Measurements from ENCODE around the gene C2orf78. TPM values are rescaled to one million over a fixed set of nuclear protein-coding genes. Genes with fewer than 3 reads are reported as not detected.

C2orf78 gene
- total and polyA plus RNA-seq, 10 of the 15 experiments (the other 5 are each of a cell fraction or from before 2014, with no cell fraction given): 0.08 to 0.82 (median 0.40) TPM

DNA sequence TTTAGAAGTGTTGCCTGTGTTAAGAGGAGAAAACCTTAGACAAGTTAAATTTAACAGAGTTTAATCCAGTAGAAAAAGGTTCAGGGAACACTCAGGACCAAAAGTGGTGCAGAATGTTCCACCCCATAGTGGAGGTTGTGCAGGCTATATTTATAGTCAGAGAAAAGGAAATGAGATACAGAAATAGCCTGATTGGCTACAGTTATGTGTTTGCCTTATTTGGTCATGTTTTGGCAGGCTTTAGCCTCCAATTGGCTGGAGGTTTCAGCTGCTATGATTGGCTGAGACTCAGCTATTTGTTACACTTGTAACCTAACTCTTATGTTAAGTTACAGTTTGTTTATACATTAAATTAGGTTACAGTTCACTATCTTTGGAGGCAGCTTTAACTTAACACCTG lies 48.9 kb downstream of the C2orf78 start (continued):
- TF ChIP-seq, protein P1, sequence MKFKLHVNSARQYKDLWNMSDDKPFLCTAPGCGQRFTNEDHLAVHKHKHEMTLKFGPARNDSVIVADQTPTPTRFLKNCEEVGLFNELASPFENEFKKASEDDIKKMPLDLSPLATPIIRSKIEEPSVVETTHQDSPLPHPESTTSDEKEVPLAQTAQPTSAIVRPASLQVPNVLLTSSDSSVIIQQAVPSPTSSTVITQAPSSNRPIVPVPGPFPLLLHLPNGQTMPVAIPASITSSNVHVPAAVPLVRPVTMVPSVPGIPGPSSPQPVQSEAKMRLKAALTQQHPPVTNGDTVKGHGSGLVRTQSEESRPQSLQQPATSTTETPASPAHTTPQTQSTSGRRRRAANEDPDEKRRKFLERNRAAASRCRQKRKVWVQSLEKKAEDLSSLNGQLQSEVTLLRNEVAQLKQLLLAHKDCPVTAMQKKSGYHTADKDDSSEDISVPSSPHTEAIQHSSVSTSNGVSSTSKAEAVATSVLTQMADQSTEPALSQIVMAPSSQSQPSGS (IDR thresholded peaks at IDR 0.05; ENCODE audit: low read length): no peak
- TF ChIP-seq ATF7 (IDR thresholded peaks at IDR 0.05; ENCODE audit: low read depth): no peak
- TF ChIP-seq SRF (IDR thresholded peaks at IDR 0.05; ENCODE audit: low read depth in 2 of 2, low read length in 2 of 2): peak; percentile 84 to 98
- TF ChIP-seq ZSCAN29 (IDR thresholded peaks at IDR 0.05): no peak
- TF ChIP-seq HDAC2 (IDR thresholded peaks at IDR 0.05): no peak
- TF ChIP-seq POLR2AphosphoS5 (IDR thresholded peaks at IDR 0.05; ENCODE audit: low read length): peak; percentile 49; the same call in 1 of the 2 replicates

DNA sequence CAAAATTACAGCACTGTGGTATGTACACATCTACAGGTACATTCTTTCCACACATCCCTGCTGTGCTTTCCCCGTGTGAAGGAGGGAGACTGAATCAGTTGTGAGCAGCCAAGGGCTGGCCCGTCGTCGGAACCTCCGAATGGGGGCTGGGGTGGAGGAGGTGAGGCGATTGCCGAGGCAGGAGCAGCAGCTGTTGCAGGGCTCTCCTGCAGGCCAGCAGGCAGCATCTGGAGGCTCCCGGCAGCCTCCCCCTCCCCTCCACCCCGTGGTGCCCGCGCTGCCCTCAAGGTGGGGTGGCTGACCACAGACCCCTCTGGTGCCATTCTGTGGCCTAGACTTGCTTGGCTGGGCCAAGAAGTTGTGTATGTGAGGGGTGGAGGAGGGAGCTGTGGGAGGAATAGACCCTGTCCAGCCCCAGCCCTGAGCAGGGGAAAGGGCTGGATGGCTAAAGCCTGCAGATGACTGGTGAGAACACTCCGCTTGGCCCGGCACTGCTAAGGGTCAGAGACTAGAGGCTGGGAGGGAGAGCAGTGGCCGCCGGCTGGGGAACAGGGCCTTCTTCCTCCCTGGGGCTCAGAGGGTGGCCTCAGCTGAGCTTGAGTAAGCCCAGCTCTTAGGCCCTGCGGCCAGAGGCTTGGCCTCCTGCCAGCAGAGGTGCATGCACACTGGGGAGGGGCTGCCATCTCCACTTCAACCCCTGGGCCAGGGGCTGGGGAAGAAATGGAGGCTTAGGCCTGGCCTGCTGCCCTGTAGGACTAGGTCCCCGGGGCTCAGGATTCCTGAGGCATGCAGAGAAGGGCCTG lies 52.4 kb downstream of the C2orf78 start:
- BruUV-seq (replicated peaks): no TSS peak
- H2AFZ ChIP-seq (ENCODE audit: control insufficient read depth, low read depth, low read length): no peak overlapping the region
- in situ Hi-C loops (cut with MboI): no loop called here
- TF ChIP-seq, protein P2, sequence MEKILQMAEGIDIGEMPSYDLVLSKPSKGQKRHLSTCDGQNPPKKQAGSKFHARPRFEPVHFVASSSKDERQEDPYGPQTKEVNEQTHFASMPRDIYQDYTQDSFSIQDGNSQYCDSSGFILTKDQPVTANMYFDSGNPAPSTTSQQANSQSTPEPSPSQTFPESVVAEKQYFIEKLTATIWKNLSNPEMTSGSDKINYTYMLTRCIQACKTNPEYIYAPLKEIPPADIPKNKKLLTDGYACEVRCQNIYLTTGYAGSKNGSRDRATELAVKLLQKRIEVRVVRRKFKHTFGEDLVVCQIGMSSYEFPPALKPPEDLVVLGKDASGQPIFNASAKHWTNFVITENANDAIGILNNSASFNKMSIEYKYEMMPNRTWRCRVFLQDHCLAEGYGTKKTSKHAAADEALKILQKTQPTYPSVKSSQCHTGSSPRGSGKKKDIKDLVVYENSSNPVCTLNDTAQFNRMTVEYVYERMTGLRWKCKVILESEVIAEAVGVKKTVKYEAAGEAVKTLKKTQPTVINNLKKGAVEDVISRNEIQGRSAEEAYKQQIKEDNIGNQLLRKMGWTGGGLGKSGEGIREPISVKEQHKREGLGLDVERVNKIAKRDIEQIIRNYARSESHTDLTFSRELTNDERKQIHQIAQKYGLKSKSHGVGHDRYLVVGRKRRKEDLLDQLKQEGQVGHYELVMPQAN (conservative IDR thresholded peaks at IDR 0.05): no peak
- no peak for TF ChIP-seq HDGF (IDR thresholded peaks at IDR 0.05)
- TF ChIP-seq EZH2 (IDR thresholded peaks at IDR 0.05; ENCODE audit: borderline replicate concordance, control insufficient read depth, low read depth, low read length): no peak
- TF ChIP-seq NBN (IDR thresholded peaks at IDR 0.05): no peak
- TF ChIP-seq, protein P3, sequence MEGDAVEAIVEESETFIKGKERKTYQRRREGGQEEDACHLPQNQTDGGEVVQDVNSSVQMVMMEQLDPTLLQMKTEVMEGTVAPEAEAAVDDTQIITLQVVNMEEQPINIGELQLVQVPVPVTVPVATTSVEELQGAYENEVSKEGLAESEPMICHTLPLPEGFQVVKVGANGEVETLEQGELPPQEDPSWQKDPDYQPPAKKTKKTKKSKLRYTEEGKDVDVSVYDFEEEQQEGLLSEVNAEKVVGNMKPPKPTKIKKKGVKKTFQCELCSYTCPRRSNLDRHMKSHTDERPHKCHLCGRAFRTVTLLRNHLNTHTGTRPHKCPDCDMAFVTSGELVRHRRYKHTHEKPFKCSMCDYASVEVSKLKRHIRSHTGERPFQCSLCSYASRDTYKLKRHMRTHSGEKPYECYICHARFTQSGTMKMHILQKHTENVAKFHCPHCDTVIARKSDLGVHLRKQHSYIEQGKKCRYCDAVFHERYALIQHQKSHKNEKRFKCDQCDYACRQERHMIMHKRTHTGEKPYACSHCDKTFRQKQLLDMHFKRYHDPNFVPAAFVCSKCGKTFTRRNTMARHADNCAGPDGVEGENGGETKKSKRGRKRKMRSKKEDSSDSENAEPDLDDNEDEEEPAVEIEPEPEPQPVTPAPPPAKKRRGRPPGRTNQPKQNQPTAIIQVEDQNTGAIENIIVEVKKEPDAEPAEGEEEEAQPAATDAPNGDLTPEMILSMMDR (IDR thresholded peaks at IDR 0.05 in 2 of 3, conservative IDR thresholded peaks at IDR 0.05 in 1 of 3; ENCODE audit: control insufficient read depth in 2 of 3, extremely low read depth in 1 of 3, insufficient read depth in 1 of 3, low read depth in 3 of 3, low read length in 3 of 3): no peak
- TF ChIP-seq, protein P4, sequence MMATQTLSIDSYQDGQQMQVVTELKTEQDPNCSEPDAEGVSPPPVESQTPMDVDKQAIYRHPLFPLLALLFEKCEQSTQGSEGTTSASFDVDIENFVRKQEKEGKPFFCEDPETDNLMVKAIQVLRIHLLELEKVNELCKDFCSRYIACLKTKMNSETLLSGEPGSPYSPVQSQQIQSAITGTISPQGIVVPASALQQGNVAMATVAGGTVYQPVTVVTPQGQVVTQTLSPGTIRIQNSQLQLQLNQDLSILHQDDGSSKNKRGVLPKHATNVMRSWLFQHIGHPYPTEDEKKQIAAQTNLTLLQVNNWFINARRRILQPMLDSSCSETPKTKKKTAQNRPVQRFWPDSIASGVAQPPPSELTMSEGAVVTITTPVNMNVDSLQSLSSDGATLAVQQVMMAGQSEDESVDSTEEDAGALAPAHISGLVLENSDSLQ (IDR thresholded peaks at IDR 0.05): no peak
- no peak for TF ChIP-seq RAD51 (IDR thresholded peaks at IDR 0.05)
- TF ChIP-seq KLF5 (IDR thresholded peaks at IDR 0.05; ENCODE audit: partially characterized antibody): no peak
- TF ChIP-seq TAF1 (IDR thresholded peaks at IDR 0.05; ENCODE audit: borderline replicate concordance, low read depth, low read length): no peak
- no peak for TF ChIP-seq ZNF217 (IDR thresholded peaks at IDR 0.05)
- no peak for TF ChIP-seq ZNF24 (IDR thresholded peaks at IDR 0.05)

More for the DNA sequence above, 52.4 kb downstream of the C2orf78 start:
- H3K27ac ChIP-seq (ENCODE audit: control insufficient read depth, insufficient read depth): no peak overlapping the region
- no peaks in the 10 kb centered on the region for H4K20me1 ChIP-seq (ENCODE audit: control insufficient read depth, insufficient read depth)
- peaks cover 3% of the 10 kb centered on the region for H3K9me3 ChIP-seq (replicated peaks; ENCODE audit: control insufficient read depth, insufficient read depth, low read length)
- H3K27me3 ChIP-seq (replicated peaks in 1 of 2; ENCODE audit: control insufficient read depth in 2 of 2, insufficient read depth in 2 of 2, low read length in 1 of 2): no peaks in the 10 kb centered on the region
- DNase-seq (ENCODE audit: low read depth, low spot score) (no peak), FAIRE-seq (no peak), ATAC-seq (no peak)
- no peak overlapping the region for H3K9ac ChIP-seq (ENCODE audit: control insufficient read depth, insufficient read depth, low read length)
- WGBS (ENCODE audit: insufficient coverage, insufficient replicate concordance, low lambda C conversion rate, missing lambda C conversion rate): 97% methylated on average over 16 of the region's 17 CpGs
- ChIA-PET POLR2A (interaction anchor here (0.6 kb wide), 1 partner anchor 12 kb away, joined by 4 read pairs; no protein-coding TSS in a partner anchor), RAD21 (ENCODE audit: unreplicated experiment) (no interaction called here), CTCF (interaction anchor here (1.1 kb wide), 1 partner anchor 9 kb away, joined by 3 read pairs; no protein-coding TSS in a partner anchor), SMC1A (ENCODE audit: uncharacterized antibody, unreplicated experiment) (no interaction called here)
- peaks cover 0 to 4% of the 10 kb centered on the region in 2 experiments for H3K36me3 ChIP-seq (ENCODE audit: control insufficient read depth in 2 of 2, insufficient read depth in 2 of 2, low read length in 1 of 2)
- no peaks in the 10 kb centered on the region; the same call in none of the 2 replicates for H3K79me2 ChIP-seq (ENCODE audit: control insufficient read depth, insufficient read depth, low read length)
- no peak overlapping the region for H3K4me2 ChIP-seq (ENCODE audit: control insufficient read depth, insufficient read depth)
- H3K4me3 ChIP-seq: no peak overlapping the region
- H3K4me1 ChIP-seq (ENCODE audit: control insufficient read depth, insufficient read depth, low read length): peaks cover 3% of the 10 kb centered on the region; the same call in 1 of the 2 replicates
- intact Hi-C loops (cut with micrococcal nuclease; ENCODE audit: unreplicated experiment): no loop called here
